Neural cell (in vitro differentiated cells): ENCODE results near the gene GATAD2A.

Experiments used
- EP300 ChIP-seq: fragments of 450-650 bp; conservative IDR thresholded peaks from 2 replicates; pipeline ENCODE4 v1.6.1; 2014; ENCODE audit warnings: antibody characterized with exemption, mild to moderate bottlenecking, moderate library complexity; ENCODE audit not compliant: poor library complexity, severe bottlenecking
- EZH2 ChIP-seq: fragments of 200-600, 300-800 bp; shearing (Covaris generic), sonication (generic); IDR thresholded peaks from 2 replicates; pipeline ENCODE4 v1.6.1; 2014; ENCODE audit warnings: antibody characterized with exemption, low read length, borderline replicate concordance, mild to moderate bottlenecking; ENCODE audit not compliant: insufficient read depth, poor library complexity, severe bottlenecking
- MXI1 ChIP-seq: fragments of 450-650 bp; conservative IDR thresholded peaks from 2 replicates; pipeline ENCODE4 v1.6.1; 2014; ENCODE audit warnings: antibody characterized with exemption, mild to moderate bottlenecking; ENCODE audit not compliant: poor library complexity, severe bottlenecking
- POLR2AphosphoS5 ChIP-seq: IDR thresholded peaks from 2 replicates; pipeline ENCODE4 v1.6.1; 2012
- RAD21 ChIP-seq: fragments of 450-650 bp; conservative IDR thresholded peaks from 2 replicates; pipeline ENCODE4 v1.6.1; 2014; ENCODE audit warnings: antibody characterized with exemption, mild to moderate bottlenecking, moderate library complexity
- SMC3 ChIP-seq: fragments of 450-650 bp; conservative IDR thresholded peaks from 2 replicates; pipeline ENCODE4 v1.6.1; 2014; ENCODE audit warnings: antibody characterized with exemption, mild to moderate bottlenecking, moderate library complexity; ENCODE audit not compliant: poor library complexity
- TAF1 ChIP-seq: IDR thresholded peaks from 2 replicates; pipeline ENCODE4 v1.6.1; 2012; ENCODE audit warnings: low read depth
- TF ChIP-seq, protein P1 (sequence below): fragments of 450-650 bp; IDR thresholded peaks from 2 replicates; pipeline ENCODE4 v1.5.1; 2014; ENCODE audit warnings: antibody characterized with exemption, mild to moderate bottlenecking, moderate library complexity; ENCODE audit not compliant: poor library complexity, severe bottlenecking
- TF ChIP-seq, protein P2 (sequence below): IDR thresholded peaks from 2 replicates; pipeline ENCODE4 v1.6.1; 2012; ENCODE audit warnings: borderline replicate concordance

DNA sequence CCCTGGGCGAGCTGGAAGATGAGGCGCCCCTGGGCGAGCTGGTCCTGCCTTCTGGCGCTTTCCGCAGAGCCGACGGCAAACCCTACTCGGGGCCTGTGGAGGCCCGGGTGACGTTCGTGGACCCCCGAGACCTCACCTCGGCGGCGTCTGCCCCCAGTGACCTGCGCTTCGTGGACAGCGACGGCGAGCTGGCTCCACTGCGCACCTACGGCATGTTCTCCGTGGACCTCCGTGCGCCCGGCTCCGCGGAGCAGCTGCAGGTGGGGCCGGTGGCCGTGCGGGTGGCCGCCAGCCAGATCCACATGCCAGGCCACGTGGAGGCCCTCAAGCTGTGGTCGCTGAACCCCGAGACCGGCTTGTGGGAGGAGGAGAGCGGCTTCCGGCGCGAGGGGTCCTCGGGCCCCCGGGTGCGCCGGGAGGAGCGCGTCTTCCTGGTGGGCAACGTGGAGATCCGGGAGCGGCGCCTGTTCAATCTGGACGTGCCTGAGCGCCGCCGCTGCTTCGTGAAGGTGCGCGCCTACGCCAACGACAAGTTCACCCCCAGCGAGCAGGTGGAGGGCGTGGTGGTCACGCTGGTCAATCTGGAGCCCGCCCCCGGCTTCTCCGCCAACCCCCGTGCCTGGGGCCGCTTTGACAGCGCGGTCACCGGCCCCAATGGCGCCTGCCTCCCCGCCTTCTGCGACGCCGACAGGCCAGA lies 138.9 kb downstream of the GATAD2A start:
- TF ChIP-seq, protein P1, sequence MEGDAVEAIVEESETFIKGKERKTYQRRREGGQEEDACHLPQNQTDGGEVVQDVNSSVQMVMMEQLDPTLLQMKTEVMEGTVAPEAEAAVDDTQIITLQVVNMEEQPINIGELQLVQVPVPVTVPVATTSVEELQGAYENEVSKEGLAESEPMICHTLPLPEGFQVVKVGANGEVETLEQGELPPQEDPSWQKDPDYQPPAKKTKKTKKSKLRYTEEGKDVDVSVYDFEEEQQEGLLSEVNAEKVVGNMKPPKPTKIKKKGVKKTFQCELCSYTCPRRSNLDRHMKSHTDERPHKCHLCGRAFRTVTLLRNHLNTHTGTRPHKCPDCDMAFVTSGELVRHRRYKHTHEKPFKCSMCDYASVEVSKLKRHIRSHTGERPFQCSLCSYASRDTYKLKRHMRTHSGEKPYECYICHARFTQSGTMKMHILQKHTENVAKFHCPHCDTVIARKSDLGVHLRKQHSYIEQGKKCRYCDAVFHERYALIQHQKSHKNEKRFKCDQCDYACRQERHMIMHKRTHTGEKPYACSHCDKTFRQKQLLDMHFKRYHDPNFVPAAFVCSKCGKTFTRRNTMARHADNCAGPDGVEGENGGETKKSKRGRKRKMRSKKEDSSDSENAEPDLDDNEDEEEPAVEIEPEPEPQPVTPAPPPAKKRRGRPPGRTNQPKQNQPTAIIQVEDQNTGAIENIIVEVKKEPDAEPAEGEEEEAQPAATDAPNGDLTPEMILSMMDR, result no peak
- no peak for TF ChIP-seq EZH2
- no peak for TF ChIP-seq EP300
- no peak for TF ChIP-seq POLR2AphosphoS5
- TF ChIP-seq SMC3, result no peak
- TF ChIP-seq, protein P2, sequence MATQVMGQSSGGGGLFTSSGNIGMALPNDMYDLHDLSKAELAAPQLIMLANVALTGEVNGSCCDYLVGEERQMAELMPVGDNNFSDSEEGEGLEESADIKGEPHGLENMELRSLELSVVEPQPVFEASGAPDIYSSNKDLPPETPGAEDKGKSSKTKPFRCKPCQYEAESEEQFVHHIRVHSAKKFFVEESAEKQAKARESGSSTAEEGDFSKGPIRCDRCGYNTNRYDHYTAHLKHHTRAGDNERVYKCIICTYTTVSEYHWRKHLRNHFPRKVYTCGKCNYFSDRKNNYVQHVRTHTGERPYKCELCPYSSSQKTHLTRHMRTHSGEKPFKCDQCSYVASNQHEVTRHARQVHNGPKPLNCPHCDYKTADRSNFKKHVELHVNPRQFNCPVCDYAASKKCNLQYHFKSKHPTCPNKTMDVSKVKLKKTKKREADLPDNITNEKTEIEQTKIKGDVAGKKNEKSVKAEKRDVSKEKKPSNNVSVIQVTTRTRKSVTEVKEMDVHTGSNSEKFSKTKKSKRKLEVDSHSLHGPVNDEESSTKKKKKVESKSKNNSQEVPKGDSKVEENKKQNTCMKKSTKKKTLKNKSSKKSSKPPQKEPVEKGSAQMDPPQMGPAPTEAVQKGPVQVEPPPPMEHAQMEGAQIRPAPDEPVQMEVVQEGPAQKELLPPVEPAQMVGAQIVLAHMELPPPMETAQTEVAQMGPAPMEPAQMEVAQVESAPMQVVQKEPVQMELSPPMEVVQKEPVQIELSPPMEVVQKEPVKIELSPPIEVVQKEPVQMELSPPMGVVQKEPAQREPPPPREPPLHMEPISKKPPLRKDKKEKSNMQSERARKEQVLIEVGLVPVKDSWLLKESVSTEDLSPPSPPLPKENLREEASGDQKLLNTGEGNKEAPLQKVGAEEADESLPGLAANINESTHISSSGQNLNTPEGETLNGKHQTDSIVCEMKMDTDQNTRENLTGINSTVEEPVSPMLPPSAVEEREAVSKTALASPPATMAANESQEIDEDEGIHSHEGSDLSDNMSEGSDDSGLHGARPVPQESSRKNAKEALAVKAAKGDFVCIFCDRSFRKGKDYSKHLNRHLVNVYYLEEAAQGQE, result no peak
- no peak for TF ChIP-seq TAF1
- TF ChIP-seq MXI1, result no peak
- no peak for TF ChIP-seq RAD21
